ENCODE results near the gene CCDC74A. TPM values are rescaled to one million over a fixed set of nuclear protein-coding genes. Genes with fewer than 3 reads are reported as not detected.
"Not testable (repeated sequence)": the region's sequence is repeated elsewhere in the genome, so short reads cannot be mapped to it uniquely, and the experiment has no call there.

Gene CCDC74A
- total RNA-seq, 1 donor from 2014 or later = 1.6 TPM

GRCh38 chr2:131491469-131491836 lies 36.2 kb upstream of the CCDC74A start:
- Mint-ChIP-seq H3K36me3 (ENCODE audit: low read depth) (peaks cover 22% of the 10 kb centered on the region), H3K27ac (peak overlapping the region; percentile 91), H3K4me3 (peak overlapping the region; percentile 90)
- not testable (repeated sequence) for H3K9me3 Mint-ChIP-seq; H3K27me3 Mint-ChIP-seq (ENCODE audit: insufficient read depth); DNase-seq (ENCODE audit: low spot score); H3K4me1 Mint-ChIP-seq (ENCODE audit: low read depth)
- intact Hi-C loops (cut with micrococcal nuclease) = loop anchor here (5.0 kb wide), 2 partner anchors 64 to 1309 kb away; partner anchors contain the start of genes MZT2B and SMPD4

DNA sequence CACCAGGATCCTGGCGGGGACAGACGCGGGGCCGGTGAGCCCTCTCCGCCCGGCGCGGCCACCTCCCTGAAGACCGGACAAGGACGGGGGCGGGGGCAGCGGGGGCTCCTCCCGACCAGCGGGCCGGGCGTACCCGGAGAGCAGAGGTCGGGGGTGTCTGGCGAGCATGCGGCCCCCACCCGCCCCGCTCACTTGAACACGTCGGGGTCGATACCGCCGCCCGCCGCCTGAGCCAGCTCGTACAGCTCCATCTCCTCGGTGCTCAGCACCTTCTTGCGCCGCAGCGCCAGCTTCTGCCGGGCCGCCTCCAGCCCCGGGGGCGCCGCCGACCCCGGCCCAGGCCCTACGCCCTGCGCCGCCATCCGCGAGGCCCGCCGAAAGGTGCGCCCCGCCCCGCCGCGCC lies 35.7 kb upstream of the CCDC74A start, which contains the start of gene MZT2A:
TSS of gene MZT2A (minus strand) at position 383 of the 403 bp plus-strand sequence. CDS start at position 362, 21 bp downstream.
- not testable (repeated sequence) for H3K27me3 Mint-ChIP-seq (ENCODE audit: insufficient read depth); H3K9me3 Mint-ChIP-seq; DNase-seq (ENCODE audit: low spot score)
- H3K4me1 Mint-ChIP-seq (ENCODE audit: low read depth) = peaks cover 12% of the 10 kb centered on the region
- intact Hi-C loops (cut with micrococcal nuclease) = loop anchor here (1.0 to 5.0 kb wide), 7 partner anchors 35 to 1310 kb away; partner anchors contain the start of genes CCDC74A, MZT2B, PLEKHB2 and SMPD4
- peak within 1 kb of the TSS; percentile 98 for H3K4me3 Mint-ChIP-seq
- H3K36me3 Mint-ChIP-seq (ENCODE audit: low read depth) = peaks cover 18% of the 10 kb centered on the region
- peak within 1 kb of the TSS; percentile 97 for H3K27ac Mint-ChIP-seq

DNA sequence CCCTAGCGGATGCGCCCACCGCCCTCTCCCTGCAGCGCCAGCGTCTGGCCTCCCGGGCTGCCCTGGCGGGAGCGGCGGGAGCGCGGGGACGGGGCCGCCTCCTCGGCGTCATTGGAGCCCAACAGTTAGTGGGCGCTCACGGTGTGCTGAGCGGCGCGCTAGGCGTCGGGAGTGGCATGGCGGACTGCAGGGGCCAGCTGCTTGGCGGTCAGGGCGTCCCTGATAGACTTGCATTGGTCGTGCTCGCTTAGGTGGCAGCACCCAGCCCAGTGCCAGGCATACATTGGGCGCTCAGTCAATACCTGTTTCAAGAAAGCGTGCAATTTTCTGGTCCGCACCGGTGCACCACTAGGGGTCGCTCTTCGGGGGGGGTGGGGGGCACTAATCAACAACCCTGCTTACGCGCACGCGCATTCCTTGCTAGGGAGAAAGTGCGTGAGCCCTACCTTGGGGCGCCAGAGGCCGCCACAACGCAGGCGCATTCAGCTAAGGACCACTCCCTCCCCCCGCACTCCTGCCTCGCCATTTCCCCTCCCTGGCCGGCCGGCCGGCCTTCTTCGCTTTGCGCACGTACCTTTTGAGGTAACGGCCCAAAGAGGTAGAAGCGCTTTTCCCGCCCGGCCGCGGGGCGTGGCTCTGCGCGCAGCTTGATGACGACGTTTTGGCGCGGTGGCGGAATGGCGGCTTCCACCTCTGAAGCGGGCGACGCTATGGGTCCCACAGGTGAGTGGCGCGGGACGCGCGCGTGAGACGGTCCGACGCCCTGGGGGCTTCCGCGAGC lies 35.1 kb upstream of the CCDC74A start:
- no peaks in the 10 kb centered on the region for H3K27me3 Mint-ChIP-seq (ENCODE audit: insufficient read depth)
- peak; percentile 89 for DNase-seq (ENCODE audit: low spot score)
- intact Hi-C loops (cut with micrococcal nuclease) = loop anchor here (1.0 to 5.0 kb wide), 8 partner anchors 35 to 1310 kb away; partner anchors contain the start of genes CCDC74A, FAM168B, MZT2B and PLEKHB2
- peak overlapping the region; percentile 98 for H3K4me3 Mint-ChIP-seq
- H3K27ac Mint-ChIP-seq = peak overlapping the region; percentile 97
- H3K4me1 Mint-ChIP-seq (ENCODE audit: low read depth) = peaks cover 18% of the 10 kb centered on the region
- H3K9me3 Mint-ChIP-seq = no peaks in the 10 kb centered on the region
- peaks cover 22% of the 10 kb centered on the region for H3K36me3 Mint-ChIP-seq (ENCODE audit: low read depth)

GRCh38 chr2:131493199-131493968 lies 34.3 kb upstream of the CCDC74A start:
- DNase-seq (ENCODE audit: low spot score) = no peak
- Mint-ChIP-seq H3K9me3 (no peaks in the 10 kb centered on the region), H3K36me3 (ENCODE audit: low read depth) (peaks cover 22% of the 10 kb centered on the region), H3K27me3 (ENCODE audit: insufficient read depth) (no peaks in the 10 kb centered on the region), H3K27ac (peak overlapping the region; percentile 97), H3K4me3 (peak overlapping the region; percentile 98), H3K4me1 (ENCODE audit: low read depth) (peaks cover 25% of the 10 kb centered on the region)
- intact Hi-C loops (cut with micrococcal nuclease) = loop anchor here (1.0 to 5.0 kb wide), 5 partner anchors 66 to 1311 kb away; partner anchors contain the start of genes FAM168B, MZT2B, PLEKHB2 and SMPD4

DNA sequence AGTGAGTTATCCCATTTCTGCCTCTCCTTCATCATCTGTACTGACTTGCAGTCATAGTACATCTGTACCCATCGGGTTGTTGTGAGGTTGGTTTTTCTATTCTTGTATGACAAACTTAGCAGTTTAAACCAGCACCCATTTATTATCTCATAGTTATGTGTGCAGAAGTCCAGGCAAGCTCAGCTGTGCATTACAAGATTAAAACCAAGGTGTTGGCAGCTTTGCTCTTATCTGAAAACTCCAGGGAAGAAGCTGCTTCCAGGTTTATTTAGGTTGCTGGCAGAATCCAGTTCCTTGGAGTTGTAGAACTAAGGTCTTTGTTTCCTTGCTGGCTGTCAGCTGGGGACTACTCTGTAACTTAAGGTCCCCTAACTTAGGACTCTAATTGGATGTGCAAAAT lies 32.2 kb upstream of the CCDC74A start:
- Mint-ChIP-seq H3K27ac (peak overlapping the region; percentile 38), H3K4me3 (peak overlapping the region; percentile 51), H3K36me3 (ENCODE audit: low read depth) (peaks cover 23% of the 10 kb centered on the region), H3K4me1 (ENCODE audit: low read depth) (peaks cover 31% of the 10 kb centered on the region)
- H3K27me3 Mint-ChIP-seq (ENCODE audit: insufficient read depth); H3K9me3 Mint-ChIP-seq; DNase-seq (ENCODE audit: low spot score); intact Hi-C loops (cut with micrococcal nuclease): not testable (repeated sequence)

DNA sequence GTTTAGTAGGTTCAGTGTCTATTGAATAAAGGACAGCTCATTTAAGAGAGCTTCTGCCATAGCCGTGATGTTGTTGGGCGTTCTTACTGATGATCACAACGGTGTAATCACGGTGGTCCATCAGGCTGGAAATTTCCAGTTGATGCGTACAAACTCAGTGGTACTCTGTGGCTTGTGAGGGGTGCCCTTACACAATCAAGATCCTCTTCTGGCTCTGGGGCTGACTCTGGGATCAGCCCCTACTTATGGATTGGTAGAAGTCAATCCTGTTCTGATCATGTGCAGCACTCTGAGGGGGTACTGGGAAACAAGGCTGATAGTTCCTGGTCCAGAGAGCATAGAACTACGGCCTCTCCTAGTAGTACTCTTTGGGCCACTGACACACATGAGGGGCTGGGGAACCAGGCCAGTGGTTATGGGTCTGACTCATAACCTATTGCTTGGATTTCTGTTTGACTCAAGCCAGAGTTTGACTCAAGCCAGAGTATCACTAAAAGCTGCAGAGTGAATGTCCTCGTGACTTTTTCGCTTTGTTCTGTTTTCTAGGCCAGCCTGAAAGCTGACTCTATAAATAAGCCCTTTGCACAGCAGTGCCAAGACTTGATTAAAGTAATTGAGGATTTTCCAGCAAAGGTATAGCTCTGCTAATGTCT lies 29.2 kb upstream of the CCDC74A start:
- intact Hi-C loops (cut with micrococcal nuclease); DNase-seq (ENCODE audit: low spot score); H3K9me3 Mint-ChIP-seq; H3K4me3 Mint-ChIP-seq; H3K27me3 Mint-ChIP-seq (ENCODE audit: insufficient read depth): not testable (repeated sequence)
- Mint-ChIP-seq H3K27ac (peak overlapping the region; percentile 78), H3K36me3 (ENCODE audit: low read depth) (peaks cover 24% of the 10 kb centered on the region), H3K4me1 (ENCODE audit: low read depth) (peaks cover 31% of the 10 kb centered on the region)

DNA sequence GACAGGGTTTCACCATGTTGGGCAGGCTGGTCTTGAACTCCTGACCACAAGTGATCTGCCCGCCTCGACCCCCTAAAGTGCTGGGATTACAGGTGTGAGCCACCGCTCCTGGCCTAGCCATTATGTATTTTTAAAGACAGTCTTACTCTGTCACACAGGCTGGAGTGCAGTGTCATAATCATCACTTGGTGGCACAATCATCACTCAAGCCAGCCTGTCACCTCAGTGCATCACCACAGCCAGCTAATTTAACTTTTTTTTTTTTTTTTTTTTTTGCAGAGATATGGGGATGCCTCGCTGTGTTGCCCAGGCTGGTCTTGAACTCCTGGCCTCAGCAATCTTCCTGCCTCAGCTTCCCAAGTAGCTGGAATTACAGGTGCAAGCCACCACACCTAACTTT lies 24.1 kb upstream of the CCDC74A start:
- peaks cover 34% of the 10 kb centered on the region for H3K36me3 Mint-ChIP-seq (ENCODE audit: low read depth)
- H3K27me3 Mint-ChIP-seq (ENCODE audit: insufficient read depth); H3K4me3 Mint-ChIP-seq; DNase-seq (ENCODE audit: low spot score); H3K9me3 Mint-ChIP-seq; intact Hi-C loops (cut with micrococcal nuclease): not testable (repeated sequence)
- H3K4me1 Mint-ChIP-seq (ENCODE audit: low read depth) = peaks cover 19% of the 10 kb centered on the region
- H3K27ac Mint-ChIP-seq = peak overlapping the region; percentile 58

GRCh38 chr2:131504082-131504750 lies 23.5 kb upstream of the CCDC74A start:
- DNase-seq (ENCODE audit: low spot score); H3K9me3 Mint-ChIP-seq; intact Hi-C loops (cut with micrococcal nuclease); H3K27me3 Mint-ChIP-seq (ENCODE audit: insufficient read depth): not testable (repeated sequence)
- Mint-ChIP-seq H3K4me1 (ENCODE audit: low read depth) (peaks cover 15% of the 10 kb centered on the region), H3K4me3 (peak overlapping the region; percentile 19), H3K36me3 (ENCODE audit: low read depth) (peaks cover 30% of the 10 kb centered on the region), H3K27ac (peak overlapping the region; percentile 80)

DNA sequence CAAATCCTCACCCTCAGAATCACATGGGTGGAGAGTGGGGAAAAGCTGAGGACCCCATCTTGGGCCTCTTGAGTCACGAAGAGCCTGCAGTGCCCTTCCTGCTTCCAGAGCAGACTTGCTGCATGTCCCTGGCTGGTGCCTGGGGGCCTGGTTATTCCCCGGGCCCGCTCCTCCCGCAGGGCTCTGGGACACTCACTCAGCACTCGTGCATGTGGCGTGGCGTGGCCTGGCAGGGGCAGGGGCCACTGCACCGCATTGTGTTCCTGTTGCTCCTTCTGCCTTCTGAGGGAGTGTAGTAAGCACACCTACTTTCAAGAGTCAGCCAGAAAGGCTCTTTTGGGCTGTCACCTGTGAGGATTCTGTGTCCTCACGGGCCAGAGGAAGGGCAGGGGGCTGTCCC lies 18.1 kb upstream of the CCDC74A start:
- peaks cover 17% of the 10 kb centered on the region for H3K4me1 Mint-ChIP-seq (ENCODE audit: low read depth)
- no peaks in the 10 kb centered on the region for H3K27me3 Mint-ChIP-seq (ENCODE audit: insufficient read depth)
- no peaks in the 10 kb centered on the region for H3K9me3 Mint-ChIP-seq
- intact Hi-C loops (cut with micrococcal nuclease) = no loop called here
- no peak for DNase-seq (ENCODE audit: low spot score)
- peaks cover 21% of the 10 kb centered on the region for H3K36me3 Mint-ChIP-seq (ENCODE audit: low read depth)
- no peak overlapping the region for H3K4me3 Mint-ChIP-seq
- H3K27ac Mint-ChIP-seq = no peak overlapping the region

DNA sequence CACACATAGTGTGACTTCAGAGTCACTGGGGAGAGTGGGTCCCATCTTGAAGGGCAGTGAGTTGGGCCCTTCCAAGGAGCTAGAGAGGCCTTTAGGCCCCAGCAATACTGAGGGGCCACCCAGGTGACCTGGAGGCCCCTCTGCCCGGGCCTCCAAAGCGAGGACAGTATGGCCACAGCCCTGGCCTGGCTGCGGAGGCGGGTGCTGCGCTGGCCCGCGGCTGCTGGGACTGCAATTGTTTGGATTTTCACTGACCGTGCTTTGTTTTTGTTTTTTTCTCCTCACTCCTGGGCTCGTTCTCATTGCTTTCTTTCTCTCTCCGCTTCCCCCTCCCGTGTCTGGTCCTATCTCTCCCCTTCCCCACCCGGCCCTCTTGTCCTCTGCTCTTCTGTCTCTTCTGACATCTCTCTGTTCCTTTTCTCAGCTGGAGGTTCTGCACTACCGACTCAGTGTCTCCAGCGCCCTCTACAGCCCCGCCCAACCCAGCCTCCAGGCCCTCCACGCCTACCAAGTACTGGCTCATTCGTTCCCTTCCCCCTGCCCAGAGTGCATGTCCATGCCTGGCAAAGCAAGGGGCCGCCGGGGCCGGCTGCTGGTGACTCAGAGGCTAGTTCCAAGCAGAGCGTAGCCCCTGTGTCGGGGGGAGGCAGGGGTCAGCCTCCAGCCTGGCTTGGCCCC lies 16.3 kb upstream of the CCDC74A start:
- DNase-seq (ENCODE audit: low spot score); intact Hi-C loops (cut with micrococcal nuclease); H3K4me3 Mint-ChIP-seq; H3K9me3 Mint-ChIP-seq; H3K4me1 Mint-ChIP-seq (ENCODE audit: low read depth); H3K27me3 Mint-ChIP-seq (ENCODE audit: insufficient read depth); H3K27ac Mint-ChIP-seq: not testable (repeated sequence)
- peaks cover 17% of the 10 kb centered on the region for H3K36me3 Mint-ChIP-seq (ENCODE audit: low read depth)

- DNase-seq (ENCODE audit: low spot score); H3K4me1 Mint-ChIP-seq (ENCODE audit: low read depth); H3K27ac Mint-ChIP-seq; H3K4me3 Mint-ChIP-seq; intact Hi-C loops (cut with micrococcal nuclease); H3K9me3 Mint-ChIP-seq; H3K27me3 Mint-ChIP-seq (ENCODE audit: insufficient read depth): not testable (repeated sequence)
- peaks cover 16% of the 10 kb centered on the region for H3K36me3 Mint-ChIP-seq (ENCODE audit: low read depth)
Measured at GRCh38 chr2:131511969-131512870, 15.5 kb upstream of the CCDC74A start.
